ENCODE results near the gene SELENOH. TPM values are rescaled to one million over a fixed set of nuclear protein-coding genes. Genes with fewer than 3 reads are reported as not detected.

SELENOH gene
- total RNA-seq, 4 donors from 2014 or later = 101 to 123 (median 113) TPM

DNA sequence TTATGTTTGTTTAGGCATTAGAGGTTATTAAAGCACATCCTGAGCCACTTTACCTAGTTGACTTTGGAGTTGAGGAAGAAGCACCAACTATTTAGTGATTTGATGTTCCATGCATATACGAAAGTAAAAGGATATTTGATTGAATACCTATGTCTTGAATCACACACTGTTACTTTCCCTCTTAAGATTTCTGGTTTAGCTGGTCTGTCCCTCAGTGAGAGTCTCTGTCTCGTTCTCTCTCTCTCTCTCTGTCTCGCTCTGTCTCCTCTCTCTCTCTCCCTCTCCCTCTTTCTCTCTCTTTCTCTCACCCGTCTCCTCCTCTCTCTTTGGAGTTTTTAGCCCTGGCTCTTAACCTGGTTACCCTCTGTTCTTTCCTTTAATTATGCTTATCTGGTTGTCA, 31.3 kb downstream of the SELENOH start:
- TF ChIP-seq, protein P1, sequence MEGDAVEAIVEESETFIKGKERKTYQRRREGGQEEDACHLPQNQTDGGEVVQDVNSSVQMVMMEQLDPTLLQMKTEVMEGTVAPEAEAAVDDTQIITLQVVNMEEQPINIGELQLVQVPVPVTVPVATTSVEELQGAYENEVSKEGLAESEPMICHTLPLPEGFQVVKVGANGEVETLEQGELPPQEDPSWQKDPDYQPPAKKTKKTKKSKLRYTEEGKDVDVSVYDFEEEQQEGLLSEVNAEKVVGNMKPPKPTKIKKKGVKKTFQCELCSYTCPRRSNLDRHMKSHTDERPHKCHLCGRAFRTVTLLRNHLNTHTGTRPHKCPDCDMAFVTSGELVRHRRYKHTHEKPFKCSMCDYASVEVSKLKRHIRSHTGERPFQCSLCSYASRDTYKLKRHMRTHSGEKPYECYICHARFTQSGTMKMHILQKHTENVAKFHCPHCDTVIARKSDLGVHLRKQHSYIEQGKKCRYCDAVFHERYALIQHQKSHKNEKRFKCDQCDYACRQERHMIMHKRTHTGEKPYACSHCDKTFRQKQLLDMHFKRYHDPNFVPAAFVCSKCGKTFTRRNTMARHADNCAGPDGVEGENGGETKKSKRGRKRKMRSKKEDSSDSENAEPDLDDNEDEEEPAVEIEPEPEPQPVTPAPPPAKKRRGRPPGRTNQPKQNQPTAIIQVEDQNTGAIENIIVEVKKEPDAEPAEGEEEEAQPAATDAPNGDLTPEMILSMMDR (IDR thresholded peaks at IDR 0.05) = no peak
- DNase-seq (ENCODE audit: low spot score) (no peak), ATAC-seq (ENCODE audit: low FRiP score) (no peak)

GRCh38 chr11:57773026-57773598, 31.8 kb downstream of the SELENOH start:
- no peak for ATAC-seq (ENCODE audit: low FRiP score)
- TF ChIP-seq, protein P1 (IDR thresholded peaks at IDR 0.05) = no peak

DNA sequence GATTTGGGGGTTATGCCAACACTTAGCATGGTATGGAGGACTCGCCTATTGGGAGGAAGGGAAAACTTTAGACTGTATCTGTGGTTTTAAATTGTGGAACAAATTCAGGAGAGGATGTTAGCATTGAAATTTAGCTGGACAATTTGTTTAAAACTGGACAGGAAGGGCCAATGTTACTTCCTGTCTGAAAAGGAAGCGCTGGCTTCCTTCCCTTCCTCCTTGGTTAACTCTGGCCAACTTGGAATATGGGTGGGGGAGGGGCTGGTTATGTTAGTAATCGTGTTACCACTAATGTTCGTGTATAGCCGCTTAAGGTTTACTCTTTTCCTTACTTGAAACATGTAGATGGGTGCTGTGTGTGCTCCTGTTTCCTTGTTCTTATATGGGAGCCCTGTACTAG, 34.2 kb downstream of the SELENOH start:
- DNase-seq (ENCODE audit: low spot score) (no peak), ATAC-seq (ENCODE audit: low FRiP score) (no peak)
- TF ChIP-seq, protein P1 (IDR thresholded peaks at IDR 0.05) = no peak

More at GRCh38 chr11:57773026-57773598, 31.8 kb downstream of the SELENOH start:
- no peak for DNase-seq (ENCODE audit: low spot score)

GRCh38 chr11:57776031-57776521, 34.8 kb downstream of the SELENOH start:
- DNase-seq (ENCODE audit: low spot score) (no peak), ATAC-seq (ENCODE audit: low FRiP score) (no peak)
- TF ChIP-seq, protein P1 (IDR thresholded peaks at IDR 0.05) = no peak

DNA sequence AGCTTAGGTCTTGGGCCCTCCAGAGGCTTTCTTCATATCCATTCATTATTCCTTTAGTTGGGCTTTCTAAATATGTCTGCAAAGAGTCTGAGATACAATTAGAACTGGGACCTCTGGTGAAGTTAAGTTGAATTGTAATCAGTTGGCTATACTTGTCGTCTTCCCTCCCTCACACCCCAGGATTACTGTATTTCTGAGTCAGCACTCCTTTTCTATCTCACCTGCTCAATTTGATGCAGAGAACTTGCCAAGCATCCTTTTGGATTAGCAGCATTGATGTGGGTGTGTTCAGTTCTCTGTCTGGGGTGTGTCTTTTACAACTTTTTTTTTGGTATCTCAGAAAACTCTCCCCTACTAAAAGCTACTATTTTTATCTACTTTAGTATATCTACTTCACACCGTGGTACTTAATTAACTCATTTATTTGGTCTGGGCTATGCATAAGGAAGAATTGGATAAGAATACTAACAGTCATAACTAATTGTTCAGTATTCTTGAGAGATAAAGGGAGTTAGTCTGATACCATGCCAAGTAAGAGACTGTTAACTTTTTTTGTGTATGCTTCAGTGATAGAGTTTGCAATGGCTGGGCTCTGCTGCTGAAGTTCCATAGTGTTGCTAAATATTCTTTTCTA, 35.4 kb downstream of the SELENOH start:
- TF ChIP-seq, protein P1 (IDR thresholded peaks at IDR 0.05) = no peak
- no peak for DNase-seq (ENCODE audit: low spot score)
- no peak for ATAC-seq (ENCODE audit: low FRiP score)

DNA sequence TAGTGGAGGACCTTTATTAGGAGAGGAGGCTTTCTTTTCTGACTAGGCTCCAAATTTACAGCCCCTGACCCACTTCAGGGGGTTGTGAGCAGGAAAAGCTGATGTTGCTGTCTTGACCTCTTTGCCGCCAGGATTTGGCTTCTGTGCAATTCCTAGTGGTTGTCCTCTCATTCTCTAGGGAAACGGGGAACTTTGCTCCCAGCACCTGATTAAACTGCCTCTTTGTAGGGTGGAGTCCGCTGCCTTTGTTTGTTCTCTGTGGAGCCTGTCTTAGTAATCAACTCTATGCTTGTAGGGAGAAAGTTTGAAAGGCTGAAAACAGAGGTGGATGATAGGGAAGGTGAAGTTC, 36.7 kb downstream of the SELENOH start:
- TF ChIP-seq, protein P1 (IDR thresholded peaks at IDR 0.05) = no peak
- ATAC-seq (ENCODE audit: low FRiP score) (no peak), DNase-seq (ENCODE audit: low spot score) (no peak)
